HG03432 (cell line): ENCODE results near the gene EFEMP1.

Experiments
- ATAC-seq: cut with Tn5 transposase; IDR thresholded peaks from one replicate; pipeline ENCODE4 v1.9.1; 2021; ENCODE audit warnings: mild to moderate bottlenecking, moderate library complexity; ENCODE audit not compliant: unreplicated experiment

The EFEMP1 gene

GRCh38 chr2:55871637-55872036, 51.9 kb downstream of the EFEMP1 start:
- ATAC-seq: no peak

- no peak for ATAC-seq
These were observed 53.8 kb downstream of the EFEMP1 start for GRCh38 chr2:55869637-55870325.

GRCh38 chr2:55865096-55865835, 58.3 kb downstream of the EFEMP1 start:
- ATAC-seq: no peak

- ATAC-seq: no peak
These were observed 59.1 kb downstream of the EFEMP1 start for GRCh38 chr2:55864351-55865084.

- ATAC-seq: no peak
These were observed 60.8 kb downstream of the EFEMP1 start for GRCh38 chr2:55862673-55863390.

- ATAC-seq: no peak
These were observed 61.3 kb downstream of the EFEMP1 start for GRCh38 chr2:55862246-55862645.

GRCh38 chr2:55861733-55862132, 61.8 kb downstream of the EFEMP1 start:
- no peak for ATAC-seq

GRCh38 chr2:55860832-55861231, 62.8 kb downstream of the EFEMP1 start:
- ATAC-seq: no peak

- no peak for ATAC-seq
These were observed 63.7 kb downstream of the EFEMP1 start for GRCh38 chr2:55859875-55860274.

GRCh38 chr2:55857766-55858165, 65.8 kb downstream of the EFEMP1 start:
- no peak for ATAC-seq

- ATAC-seq: no peak
These were observed 66.6 kb downstream of the EFEMP1 start for GRCh38 chr2:55856936-55857335.

GRCh38 chr2:55848096-55848495, 75.5 kb downstream of the EFEMP1 start:
- no peak for ATAC-seq

GRCh38 chr2:55846426-55846825, 77.2 kb downstream of the EFEMP1 start:
- no peak for ATAC-seq

GRCh38 chr2:55844986-55845385, 78.6 kb downstream of the EFEMP1 start:
- ATAC-seq: no peak

GRCh38 chr2:55843994-55844345, 79.6 kb downstream of the EFEMP1 start:
- ATAC-seq: no peak

- ATAC-seq: no peak
These were observed 80.2 kb downstream of the EFEMP1 start for GRCh38 chr2:55843096-55843993.

GRCh38 chr2:55842046-55842445, 81.5 kb downstream of the EFEMP1 start:
- no peak for ATAC-seq

- ATAC-seq: no peak
These were observed 83.1 kb downstream of the EFEMP1 start for GRCh38 chr2:55840460-55840859.

- ATAC-seq: no peak
These were observed 84.3 kb downstream of the EFEMP1 start for GRCh38 chr2:55839182-55839819.

- no peak for ATAC-seq
These were observed 84.9 kb downstream of the EFEMP1 start for GRCh38 chr2:55838653-55839052.
